ENCODE data around the gene SIRPB2.

DNA sequence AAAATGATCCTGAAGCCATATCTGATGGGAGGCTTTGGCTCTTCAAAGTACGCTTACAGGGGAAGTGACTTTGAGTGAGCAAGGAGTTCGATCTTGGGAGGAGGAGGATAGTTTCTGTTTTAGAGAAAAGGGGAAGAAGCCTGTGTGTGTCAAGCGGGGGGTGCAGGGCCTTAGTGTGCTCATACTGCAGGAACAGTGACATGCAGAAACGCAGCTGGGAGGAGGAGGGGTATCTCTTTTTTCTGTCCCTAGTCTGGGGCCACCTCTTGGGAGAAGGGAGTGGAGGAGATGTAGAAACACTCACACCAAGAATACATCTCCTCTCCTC lies 46.5 kb upstream of the SIRPB2 start:
- TF ChIP-seq, protein P1, sequence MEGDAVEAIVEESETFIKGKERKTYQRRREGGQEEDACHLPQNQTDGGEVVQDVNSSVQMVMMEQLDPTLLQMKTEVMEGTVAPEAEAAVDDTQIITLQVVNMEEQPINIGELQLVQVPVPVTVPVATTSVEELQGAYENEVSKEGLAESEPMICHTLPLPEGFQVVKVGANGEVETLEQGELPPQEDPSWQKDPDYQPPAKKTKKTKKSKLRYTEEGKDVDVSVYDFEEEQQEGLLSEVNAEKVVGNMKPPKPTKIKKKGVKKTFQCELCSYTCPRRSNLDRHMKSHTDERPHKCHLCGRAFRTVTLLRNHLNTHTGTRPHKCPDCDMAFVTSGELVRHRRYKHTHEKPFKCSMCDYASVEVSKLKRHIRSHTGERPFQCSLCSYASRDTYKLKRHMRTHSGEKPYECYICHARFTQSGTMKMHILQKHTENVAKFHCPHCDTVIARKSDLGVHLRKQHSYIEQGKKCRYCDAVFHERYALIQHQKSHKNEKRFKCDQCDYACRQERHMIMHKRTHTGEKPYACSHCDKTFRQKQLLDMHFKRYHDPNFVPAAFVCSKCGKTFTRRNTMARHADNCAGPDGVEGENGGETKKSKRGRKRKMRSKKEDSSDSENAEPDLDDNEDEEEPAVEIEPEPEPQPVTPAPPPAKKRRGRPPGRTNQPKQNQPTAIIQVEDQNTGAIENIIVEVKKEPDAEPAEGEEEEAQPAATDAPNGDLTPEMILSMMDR (IDR thresholded peaks at IDR 0.05; ENCODE audit: extremely low read depth in 1 of 2, insufficient read depth in 1 of 2, low read depth in 1 of 2, low read length in 2 of 2), result no peak
- TF ChIP-seq POLR2AphosphoS5 (IDR thresholded peaks at IDR 0.05; ENCODE audit: insufficient read depth, low read depth, low read length) (no peak), EZH2 (IDR thresholded peaks at IDR 0.05; ENCODE audit: borderline replicate concordance, low read depth, low read length, severe bottlenecking) (no peak), JUN (IDR thresholded peaks at IDR 0.05; ENCODE audit: borderline replicate concordance, insufficient read depth, insufficient read length, low read depth) (no peak)

Data from endothelial cell of umbilical vein (primary cell).